Activated T-helper 9 cell treated with anti-CD3 and anti-CD28 coated beads, Interleukin-2, amount 50 U/mL, for 16 hours (primary cell): ENCODE results near the gene WDR5B.
A peak's percentile ranks its signal among the peaks of the same experiment; 100 is the strongest.

Experiments used
- DNase-seq: peaks from one replicate; pipeline ENCODE4 v3.0.0-alpha.2; 2020; ENCODE audit warnings: low read depth

The WDR5B gene

DNA sequence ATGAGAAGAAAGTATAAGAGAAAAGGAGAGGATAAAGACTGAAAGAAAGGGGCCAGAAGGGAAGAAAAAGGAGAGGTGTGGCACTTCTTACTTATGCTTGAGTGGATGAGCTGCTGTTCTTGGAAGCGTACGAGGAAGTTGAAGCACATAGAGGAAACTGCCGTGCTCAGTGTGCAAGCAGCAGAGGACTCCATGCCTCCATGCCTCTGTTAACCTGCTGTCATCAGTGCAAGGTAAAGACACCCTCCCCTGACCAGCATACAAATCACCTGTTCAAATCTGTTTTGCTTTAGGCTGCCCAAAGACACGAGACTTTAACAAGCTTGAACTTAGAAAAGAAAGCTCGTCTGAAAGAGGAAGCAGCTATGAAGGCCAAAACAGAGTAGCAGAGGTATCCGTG lies 6.4 kb downstream of the WDR5B start:
- no peak for DNase-seq

DNA sequence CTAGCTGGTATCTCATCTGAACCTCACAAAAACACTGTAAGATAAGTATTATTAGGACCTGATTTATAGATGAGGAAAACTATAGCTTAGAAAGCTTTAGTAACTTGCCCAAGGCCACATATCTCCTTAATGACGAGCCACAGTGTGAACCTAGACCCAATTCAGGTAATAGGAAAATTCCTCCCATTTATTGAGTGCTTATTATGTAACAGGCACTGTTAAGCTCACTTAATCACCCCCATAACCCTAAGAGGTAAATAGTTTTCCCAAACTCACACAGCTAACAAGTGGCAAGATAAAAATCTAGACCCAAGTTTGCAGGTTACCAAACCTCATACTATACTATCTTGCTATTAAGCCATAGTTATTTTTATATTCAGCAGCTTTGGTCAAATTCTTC lies 7.9 kb downstream of the WDR5B start:
- no peak for DNase-seq

DNA sequence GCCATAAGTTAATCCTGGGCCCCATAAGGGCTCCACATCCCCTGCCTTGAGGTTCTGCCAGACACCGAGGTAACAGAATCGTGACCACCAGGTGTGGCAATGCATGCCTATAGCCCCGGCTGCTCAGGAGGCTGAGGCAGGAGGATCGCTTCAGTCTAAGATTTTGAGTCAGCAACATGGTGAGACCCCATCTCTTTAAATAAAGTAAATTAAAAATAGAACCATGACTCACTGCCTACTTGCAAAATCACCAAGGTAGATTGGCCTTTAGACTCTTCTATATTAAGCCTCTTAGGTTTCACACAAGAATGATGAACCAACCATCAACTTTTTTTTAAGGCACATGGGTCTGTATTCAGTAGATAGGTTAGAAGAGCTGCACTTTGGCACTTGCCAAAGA lies 9.7 kb downstream of the WDR5B start:
- no peak for DNase-seq

DNA sequence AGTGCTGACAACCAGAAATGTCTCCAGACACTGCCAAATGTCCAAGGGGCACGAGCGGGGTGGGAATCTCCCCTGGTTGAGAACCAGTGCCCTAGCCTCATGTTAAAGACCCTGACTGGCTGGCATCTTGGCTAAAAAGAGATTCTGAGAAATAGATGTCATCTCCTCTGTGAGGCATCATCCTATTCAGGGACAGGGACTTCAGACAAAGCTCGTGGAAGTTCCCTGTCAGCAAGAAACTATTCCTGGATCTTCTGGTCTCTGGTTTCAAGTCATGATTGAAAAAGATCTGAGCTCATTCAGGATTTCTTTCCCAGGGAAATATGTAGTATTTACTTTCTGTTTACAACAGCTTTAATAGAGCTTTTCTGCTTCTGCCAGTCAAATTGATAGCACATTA lies 10.8 kb downstream of the WDR5B start:
- no peak for DNase-seq

DNA sequence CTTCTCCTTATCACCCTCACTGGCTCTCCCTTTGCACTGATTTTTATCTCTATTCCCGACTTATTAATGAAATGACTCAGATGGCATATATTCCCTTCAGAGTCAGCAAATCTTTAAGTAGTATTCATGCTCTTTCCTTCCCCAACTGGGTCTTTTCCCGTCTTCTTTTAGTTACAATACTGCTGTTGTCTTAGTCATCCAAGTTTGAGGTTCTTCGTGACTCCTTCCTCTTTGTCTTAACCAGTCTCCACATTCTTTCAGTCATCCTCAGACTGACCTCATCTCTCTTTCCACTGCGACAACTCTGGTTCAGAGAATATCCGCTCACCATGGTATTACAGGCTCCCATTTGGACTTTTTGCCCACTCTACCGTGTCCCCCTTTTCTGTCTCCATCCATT lies 12.4 kb downstream of the WDR5B start:
- DNase-seq: no peak

DNA sequence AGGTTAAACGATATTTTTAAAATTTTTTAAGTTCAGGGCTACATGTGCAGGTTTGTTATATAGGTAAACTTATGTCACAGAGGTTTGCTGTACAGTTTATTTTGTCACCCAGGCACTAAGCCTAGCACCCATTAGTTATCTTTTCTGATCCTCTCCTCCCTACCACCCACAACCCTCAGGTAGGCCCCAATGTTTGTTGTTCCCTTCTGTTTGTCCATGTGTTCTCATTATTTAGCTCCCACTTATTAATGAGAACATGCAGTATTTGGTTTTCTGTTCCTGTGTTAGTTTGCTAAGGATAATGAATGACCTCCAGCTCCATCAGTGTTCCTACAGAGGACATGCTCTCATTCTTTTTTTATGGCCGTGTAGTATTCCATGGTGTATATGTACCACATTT lies 16.9 kb downstream of the WDR5B start:
- DNase-seq: no peak

DNA sequence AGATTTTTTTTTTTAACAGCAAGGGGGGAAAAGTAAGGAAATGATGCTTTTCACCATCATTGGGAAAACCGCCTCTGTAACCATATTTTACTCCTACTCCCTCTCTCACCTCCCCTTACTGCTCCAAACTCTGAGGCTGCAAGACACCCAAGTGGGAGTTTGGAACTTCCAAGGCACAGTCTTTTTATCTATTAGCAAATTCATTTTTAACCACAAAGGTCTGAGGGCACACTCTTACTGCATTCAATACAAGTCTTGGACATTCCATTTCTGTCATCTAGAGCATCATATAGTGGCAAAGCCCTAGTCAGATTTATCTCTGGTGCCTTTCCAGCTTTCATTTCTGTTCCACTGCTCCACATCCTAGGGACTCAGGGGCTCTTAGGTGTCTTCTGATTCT lies 18.7 kb downstream of the WDR5B start:
- no peak for DNase-seq

DNA sequence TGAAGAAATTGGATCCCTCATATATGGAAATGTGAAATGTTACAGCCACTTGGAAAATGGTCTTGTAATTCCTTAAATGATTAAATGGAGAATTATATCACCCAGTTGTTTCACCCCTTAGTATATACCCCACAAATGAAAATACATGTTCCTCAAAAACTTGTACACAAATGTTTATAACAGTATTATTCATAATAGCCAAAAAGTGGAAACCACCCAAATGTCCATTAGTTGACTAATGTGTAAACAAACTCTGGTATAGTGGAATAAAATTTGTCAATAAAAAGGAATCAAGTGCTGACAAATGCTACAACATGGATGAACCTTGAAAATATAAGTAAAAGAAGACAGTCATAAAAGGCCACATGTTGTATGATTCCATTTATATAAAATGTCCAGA lies 19.4 kb downstream of the WDR5B start:
- no peak for DNase-seq

DNA sequence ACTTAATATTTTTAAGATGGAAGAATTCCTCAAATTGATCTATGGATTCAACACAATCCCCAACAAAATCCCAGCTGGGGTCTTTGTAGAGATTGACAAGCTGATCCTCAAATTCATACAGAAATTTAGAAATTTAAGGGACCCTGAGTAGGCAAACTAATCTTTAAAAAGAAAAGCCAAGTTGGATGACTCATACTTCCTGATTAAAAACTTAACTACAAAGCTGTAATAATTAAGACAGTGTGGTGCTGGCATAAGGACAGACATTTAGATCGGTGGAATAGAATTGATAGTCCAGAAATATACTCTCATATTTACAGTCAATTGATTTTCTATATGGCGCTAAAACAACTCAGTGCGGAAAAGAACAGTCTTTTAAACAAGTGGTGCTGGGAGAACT lies 20.3 kb downstream of the WDR5B start:
- no peak for DNase-seq

DNA sequence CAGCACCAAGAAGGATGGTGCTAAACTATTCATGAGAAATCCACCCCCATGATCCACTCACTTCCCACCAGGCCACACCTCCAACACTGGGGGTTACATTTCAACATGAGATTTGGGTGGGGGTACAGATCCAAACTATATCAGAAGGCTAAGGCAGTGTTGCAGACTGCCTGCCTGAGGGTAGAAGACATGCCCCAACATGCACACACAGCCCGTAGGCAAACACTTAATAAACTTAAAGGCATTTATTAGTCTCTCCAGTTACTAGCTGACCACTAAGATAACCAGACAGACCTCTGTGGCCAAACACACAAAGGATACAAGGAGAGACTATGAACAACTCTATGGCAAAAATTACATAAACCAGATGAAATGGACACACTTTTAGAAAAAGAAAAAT lies 21.7 kb downstream of the WDR5B start:
- no peak for DNase-seq

DNA sequence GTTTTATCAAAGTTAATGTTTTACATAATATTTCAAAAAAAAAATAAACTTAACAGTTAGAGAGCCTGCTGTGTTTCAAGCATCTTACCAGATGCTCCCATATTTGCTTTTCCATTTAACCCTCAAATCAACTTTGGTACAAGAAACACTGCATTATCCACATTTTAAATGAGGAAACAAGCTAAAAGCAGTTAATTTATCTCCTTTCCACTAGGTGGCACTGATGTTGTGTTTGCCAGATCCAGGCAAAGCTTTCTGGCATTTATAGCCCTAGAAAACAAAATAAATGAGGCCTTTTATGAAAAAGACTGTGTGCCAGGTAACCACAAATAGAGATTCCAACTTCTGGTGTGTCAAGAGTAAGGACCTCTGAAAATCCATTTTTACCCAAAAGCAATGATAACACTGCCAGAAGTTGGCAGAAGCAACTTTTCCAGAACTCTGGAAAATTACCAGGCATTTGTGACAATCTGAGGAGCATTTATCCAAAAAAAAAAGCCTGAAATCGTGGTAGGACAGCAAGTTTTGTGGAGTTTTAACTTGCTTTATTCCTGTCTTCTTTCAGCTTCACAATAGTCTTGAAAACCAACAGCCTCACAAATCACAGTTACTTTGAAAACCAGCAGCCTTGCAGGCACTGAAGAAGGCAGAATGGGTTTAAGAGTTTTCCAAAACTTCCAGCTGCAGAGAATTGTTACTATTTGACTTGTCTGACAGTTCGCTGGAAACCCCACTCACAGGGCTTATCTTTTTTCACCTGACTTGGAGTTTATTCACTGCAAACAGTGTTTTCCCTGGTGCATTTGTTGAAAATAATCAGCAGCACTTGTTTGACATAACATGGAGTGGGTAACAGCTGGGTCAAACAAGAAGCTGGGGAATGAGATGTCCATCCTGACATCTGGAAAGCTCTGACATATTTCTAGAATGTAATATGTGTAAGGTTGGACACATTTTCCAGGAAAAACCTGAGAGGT lies 22.7 kb downstream of the WDR5B start:
- no peak for DNase-seq

DNA sequence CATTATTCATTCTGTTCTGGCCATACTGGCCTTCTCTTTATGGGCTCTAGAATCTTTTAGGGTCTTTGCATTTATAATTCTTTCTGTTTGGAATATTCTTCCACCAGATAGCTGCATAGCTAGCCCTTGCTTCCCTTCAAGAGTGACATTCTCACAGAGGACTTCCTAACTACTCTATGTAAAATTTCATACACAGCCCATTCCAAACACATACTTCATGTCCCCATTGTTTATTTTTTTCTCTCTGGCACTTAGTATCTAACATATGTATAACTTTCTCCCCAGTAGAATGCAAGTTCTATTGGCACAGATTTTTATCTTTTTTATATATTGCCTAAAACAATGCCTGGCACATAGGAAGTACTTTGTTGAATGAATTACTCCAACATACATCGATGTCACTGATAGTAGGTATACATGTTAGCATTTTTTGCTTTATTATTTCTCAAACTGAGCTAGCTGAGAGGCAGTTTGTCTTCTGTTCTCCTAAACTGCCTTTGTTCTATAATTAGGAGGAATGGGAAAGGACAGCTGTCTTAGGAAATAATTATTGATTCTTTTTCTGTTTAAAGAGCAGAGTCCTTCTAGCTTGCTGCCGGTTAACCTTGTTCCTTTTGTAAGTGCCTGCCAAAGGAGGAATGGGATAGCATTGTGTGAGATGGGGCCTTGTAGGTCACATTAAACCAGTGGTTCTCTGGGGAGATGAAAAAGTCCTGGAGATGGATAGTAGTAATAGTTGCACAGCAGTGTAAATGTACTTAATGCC lies 24.0 kb downstream of the WDR5B start:
- no peak for DNase-seq

DNA sequence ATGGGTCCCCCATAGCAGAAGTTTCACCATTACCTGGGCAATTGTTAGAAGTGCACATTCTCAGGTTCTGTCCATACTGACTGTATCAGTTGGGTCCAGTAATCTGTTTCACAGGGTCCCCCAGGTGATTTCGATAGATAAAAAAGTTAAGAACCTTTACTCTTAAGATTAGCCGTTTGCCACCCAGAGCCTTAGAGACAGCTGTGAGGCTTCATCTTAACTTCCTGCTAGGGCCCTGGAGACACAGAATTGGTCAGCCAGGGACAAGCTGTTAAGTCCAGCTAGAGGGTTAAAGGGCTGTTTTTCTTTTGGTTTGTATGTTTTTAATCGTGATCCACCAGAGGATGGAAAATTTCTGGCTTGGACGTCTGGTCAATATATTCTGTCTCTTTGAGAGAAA lies 25.2 kb downstream of the WDR5B start:
- DNase-seq: no peak

DNA sequence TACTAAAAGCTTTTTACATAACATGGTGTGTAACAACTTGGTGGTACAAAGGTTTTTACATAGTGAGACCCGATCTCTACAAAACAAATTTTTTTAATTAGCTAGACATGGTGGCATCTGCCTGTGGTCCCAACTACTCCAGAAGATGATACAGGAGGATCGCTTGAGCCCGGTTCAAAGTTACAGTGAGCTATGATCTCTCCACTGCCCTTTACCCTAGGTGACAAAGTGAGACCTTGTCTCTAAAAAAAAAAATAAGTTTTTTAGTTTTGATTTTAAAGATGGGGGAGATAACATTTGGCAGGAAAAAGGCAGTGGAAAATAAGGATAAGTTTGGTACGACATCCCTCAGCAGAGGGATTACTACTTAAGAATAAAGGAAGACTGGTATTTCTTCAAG lies 26.0 kb downstream of the WDR5B start:
- DNase-seq: no peak

DNA sequence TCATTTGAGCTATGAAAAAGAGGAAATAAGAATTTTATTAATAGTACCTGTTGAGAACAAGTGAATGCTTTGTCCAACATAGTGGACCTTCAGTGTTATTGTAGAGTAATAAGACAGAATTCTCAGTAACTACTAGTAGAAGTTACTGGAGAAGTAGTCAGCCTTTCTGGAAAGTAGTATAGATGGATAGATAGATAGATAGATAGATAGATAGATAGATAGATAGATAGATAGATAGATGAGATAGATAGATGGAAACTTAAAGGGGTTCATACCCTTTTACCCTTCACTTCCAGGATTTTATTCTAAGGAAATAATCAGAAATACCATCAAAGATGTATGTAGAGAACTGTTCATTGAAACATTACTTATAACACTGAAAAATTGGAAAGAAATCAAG lies 26.7 kb downstream of the WDR5B start:
- no peak for DNase-seq

DNA sequence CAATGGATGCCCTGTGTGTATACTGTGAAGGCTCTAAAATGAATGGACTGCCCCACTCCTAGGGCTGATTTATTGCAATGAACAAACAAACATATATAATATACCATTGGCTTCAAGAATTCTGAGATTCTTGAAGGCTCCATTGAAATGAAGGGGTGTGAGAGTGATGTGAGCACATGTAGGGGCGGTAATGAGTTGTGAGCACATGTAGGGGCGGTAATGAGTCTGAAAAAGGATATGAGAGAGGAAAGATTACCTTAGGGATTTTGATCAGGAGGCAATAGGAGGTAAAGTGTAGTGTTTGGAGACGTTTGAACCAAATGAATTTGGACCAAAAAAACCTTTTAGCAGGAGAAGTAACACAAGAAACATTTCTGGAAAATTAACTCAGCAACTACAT lies 28.2 kb downstream of the WDR5B start:
- no peak for DNase-seq

DNA sequence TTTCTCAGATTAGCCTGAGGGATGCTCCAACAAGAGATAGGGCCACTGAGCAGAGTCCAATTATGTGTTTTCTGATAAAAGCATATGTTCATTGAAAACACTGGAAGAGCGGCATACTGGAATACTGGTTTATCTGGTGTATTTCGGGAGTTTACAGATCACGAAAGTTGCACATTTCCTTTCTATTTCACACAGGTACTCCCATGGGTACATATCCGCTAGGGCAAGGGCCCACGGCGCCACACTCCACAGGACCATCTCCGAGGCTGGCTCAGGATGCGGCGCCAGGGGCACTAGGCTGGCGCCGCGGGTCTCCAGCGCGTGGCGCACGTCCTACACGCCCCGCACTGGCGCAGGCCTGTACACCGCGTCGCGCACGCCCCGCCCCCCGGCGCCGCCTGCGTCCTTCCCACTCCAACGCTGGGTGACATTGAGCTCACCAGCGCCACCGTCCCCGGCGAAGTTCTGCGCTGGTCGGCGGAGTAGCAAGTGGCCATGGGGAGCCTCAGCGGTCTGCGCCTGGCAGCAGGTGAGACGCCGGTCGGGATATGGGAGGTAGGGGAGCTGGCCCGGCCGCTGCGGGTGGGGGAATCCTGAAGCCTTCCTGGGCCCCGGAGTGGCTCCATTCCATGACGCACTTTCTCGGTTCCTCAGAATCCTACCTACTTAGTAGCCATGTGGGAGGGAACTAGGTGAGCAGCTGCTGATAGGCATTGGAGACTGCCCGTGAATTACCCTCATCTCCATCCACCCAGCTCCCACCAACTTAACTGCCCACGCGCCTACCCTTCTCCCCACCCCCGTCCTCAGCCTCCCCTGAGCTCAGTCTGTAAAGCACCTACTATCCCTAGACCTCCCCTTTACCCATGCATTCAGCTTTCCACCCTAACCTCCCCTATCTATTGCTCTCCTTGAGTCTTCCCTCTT lies 31.8 kb downstream of the WDR5B start, which contains the start of gene FAM162A:
FAM162A (plus strand) TSS at position 412 of the 927 bp plus-strand sequence; CDS start at position 496, 84 bp downstream.
- DNase-seq: peak; percentile 93

DNA sequence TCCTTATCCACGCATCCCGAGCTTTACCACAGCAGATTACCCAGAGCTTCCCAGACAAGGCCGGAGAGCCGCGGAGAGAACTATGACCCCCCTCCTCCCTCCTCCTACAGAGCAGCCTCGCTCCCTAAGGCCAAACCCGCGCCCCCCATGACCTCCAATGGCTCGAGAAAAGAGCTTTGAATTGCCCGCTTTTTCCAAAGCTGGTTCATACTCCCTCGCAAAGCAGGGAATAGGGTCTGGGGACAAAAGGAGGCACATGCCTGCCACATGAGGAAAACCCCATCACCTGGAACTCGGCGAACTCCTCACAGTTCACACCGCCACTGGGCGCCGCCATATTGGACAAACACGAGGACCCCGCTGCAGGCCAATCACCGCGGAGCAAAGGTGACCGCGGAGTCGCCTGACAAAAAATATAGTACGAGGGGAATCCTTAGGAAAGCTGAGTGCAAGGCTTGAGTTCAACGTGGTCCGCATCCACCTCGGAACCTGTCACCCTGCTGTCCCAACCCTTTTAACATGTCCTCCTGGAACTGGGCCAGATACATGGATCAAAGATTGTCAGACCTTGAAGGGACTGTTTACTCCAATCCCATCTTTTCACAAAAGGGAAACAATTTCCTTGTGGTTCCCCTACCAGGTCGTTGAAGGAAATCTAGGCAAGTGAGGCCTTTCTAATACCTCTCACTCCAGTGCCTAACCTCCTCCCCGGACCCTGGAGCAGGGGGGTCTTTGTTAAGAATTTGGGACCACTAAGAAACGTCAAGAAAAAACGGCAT lies 32.8 kb downstream of the WDR5B start, which contains the start of gene MIX23:
MIX23 (minus strand) TSS at position 344 of the 779 bp plus-strand sequence; CDS start at position 337, 7 bp downstream.
- DNase-seq: peak; percentile 74

DNA sequence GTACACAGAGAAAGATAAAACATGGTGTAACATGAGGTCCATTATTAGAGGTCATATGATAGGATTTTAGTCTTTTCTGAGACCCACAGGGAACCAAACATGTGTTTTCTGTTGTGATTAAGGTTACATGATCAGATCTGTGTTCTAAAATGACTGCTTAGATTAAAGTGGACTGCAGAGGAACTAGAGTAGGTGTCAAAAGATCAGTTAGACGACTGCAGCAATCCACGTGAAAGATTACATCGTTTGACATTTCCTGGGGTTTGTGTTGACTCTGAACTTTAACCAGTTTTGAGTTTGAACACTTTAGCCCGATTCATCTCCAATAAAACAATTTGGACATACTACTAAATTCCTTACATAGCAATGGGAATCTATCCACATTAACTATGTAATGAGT lies 37.9 kb downstream of the WDR5B start:
- DNase-seq: no peak

DNA sequence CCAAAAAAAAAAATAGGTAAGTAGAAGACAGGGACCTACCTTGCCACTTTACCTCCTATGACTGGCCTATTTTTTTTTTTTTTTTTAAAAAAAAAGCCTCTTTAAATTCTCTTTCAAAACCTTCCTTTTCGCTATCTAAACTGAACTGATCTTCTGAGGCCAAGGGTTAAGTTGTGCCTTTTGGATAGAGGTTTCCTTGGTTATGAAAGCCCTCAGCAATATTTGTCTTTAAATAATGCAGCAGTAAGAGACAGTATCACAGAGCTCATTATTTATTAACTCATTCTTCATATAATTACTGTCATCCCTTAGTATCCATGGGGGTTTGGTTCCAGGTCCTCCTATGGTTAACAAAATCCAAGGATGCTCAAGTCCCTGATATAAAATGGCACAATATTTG lies 41.8 kb downstream of the WDR5B start:
- DNase-seq: no peak

DNA sequence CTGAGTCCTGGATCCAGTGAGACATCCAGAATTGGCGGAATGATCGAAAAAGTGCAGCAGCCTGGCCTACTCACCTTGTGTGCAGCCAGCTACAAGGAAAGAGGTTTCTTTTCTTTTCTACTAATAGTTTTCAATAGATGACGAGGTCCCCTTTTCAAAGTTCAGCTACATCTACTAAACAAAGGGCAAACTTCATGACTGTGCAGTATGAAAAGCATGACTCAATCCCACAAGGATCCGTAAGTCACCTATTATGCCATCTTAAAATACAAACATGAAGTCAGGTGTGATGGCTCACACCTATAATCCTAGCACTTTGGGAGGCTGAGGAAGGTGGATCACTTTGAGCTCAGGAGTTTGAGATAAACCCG lies 49.5 kb downstream of the WDR5B start:
- DNase-seq: no peak
